NCI-H446 treated with DMSO at 0.1 percent for 48 hours (cell line): ENCODE measurements around the gene HMMR.
"Not testable (repeated sequence)": the region's sequence is repeated elsewhere in the genome, so short reads cannot be mapped to it uniquely, and the experiment has no call there.

Source experiments
- DNase-seq: peaks from one replicate; lab custom pipeline; 2025; lab: John Stamatoyannopoulos, UW

The HMMR gene, protein sequence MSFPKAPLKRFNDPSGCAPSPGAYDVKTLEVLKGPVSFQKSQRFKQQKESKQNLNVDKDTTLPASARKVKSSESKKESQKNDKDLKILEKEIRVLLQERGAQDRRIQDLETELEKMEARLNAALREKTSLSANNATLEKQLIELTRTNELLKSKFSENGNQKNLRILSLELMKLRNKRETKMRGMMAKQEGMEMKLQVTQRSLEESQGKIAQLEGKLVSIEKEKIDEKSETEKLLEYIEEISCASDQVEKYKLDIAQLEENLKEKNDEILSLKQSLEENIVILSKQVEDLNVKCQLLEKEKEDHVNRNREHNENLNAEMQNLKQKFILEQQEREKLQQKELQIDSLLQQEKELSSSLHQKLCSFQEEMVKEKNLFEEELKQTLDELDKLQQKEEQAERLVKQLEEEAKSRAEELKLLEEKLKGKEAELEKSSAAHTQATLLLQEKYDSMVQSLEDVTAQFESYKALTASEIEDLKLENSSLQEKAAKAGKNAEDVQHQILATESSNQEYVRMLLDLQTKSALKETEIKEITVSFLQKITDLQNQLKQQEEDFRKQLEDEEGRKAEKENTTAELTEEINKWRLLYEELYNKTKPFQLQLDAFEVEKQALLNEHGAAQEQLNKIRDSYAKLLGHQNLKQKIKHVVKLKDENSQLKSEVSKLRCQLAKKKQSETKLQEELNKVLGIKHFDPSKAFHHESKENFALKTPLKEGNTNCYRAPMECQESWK

DNA sequence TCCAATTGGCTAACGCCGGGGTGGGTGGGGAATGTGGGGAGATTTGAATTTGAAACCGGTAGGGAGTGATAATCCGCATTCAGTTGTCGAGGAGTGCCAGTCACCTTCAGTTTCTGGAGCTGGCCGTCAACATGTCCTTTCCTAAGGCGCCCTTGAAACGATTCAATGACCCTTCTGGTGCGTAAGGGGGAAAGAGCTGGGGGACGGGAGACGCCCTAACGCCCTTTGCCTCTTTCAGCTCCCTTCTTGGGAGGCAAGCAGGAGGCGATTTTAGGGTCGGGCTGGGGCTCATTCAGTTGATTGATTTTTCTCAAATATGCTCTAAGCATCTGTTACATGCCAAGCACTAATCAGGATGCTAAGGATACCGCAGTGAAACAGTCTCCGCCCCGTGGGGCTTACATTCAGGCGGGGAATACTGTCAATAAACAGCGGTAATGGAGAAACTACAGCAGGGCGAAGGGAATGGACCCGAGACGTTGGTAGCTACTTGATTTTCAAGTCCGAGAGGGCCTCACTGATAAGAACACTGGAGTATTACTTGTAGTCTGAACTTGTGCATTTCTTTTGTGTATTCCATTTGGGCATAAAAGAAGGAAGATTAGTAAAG lies at the start of gene HMMR:
TSS of gene HMMR (plus strand) at position 71 of the 610 bp plus-strand sequence. CDS start at position 132, 61 bp downstream.
- no peak for DNase-seq

DNA sequence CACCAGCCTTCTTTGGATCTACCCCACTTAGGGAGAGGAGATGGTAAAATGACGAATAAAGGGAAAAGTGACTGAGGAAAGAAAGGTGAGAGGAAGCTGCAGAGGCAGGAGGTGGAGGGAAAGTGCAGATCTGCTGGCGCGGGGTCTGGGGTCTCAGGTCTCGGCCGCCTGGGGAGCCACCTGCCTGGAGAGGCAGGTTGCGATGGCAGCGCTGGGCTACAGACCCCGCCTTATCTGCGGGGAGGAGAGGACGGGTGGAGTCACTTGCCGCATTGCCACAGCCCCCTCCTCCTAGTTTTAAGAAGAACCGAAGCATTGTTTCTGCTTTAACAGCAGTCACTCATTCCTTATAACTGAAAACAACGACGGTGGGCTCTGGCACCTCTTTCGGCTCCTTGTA lies 44.8 kb upstream of the HMMR start:
- not testable (repeated sequence) for DNase-seq

DNA sequence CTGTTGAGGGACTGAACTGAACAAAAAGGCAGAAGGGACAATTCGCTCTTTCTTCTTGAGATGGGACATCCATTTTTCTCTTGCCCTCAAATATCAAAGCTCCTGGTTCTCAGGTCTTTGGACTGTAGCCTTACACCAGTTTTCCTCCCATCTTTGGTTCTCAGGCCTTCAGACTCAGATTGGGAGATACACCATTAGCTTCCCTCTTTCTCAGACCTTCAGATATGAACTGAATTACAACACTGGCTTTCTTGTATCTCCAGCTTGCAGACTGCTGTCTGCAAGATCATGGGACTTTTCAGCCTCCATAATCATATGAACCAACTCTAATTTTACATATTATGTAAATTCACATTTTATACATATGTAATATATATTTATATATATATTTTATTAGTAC lies 35.6 kb upstream of the HMMR start:
- DNase-seq: no peak

DNA sequence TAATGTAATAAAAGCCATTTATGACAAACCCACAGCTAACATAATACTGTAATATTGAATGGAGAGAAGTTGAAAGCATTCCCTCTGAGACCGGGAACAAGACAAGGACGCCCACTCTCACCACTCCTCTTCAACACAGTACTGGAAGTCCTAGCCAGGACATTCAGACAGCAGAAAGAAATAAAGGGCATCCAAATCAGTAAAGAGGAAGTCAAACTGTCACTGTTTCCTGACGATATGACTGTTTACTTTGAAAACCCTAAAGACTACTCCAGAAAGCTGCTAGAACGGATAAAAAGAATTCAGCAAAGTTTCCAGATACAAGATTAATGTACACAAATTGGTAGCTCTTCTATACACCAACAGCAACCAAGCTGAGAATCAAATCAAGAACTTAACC lies 34.3 kb upstream of the HMMR start:
- DNase-seq: not testable (repeated sequence)

DNA sequence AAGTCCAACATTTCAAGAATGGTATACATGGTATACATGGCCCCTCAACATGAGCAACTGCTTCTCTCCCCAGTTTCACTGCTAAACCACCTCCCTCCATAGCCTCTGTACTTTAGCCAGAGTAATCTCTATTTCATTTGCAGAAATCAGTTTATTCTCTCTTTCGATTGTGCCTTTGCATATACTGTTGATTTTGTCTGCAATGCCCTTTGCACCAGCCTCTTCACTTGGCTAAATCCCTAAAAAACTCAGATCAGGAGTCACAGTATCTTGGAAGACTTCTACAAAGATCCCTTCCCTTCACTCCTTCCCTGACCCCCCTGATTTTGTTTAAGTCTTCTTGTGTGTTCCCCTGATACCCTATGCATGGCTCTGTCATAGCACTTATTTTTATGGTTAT lies 27.9 kb upstream of the HMMR start:
- DNase-seq: no peak

DNA sequence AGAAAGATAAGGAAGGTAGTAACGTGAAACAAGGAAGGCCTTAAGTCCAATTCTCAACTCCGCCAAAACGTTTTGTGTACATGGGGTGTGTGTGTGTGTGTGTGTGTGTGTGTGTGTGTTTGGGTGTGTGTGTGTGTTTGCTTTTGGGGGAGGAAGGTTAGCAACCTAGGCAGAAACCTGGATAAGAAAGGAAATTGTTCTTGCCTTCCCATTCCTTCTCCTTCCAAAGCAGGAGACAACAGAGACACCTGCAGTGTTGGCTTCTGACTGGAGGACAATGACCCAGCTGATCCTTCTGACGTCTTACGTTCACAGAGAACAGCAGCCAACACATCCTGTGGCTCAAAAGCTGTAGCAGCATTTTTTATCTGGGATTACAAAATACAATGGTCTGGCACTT lies 27.2 kb upstream of the HMMR start:
- DNase-seq: no peak

DNA sequence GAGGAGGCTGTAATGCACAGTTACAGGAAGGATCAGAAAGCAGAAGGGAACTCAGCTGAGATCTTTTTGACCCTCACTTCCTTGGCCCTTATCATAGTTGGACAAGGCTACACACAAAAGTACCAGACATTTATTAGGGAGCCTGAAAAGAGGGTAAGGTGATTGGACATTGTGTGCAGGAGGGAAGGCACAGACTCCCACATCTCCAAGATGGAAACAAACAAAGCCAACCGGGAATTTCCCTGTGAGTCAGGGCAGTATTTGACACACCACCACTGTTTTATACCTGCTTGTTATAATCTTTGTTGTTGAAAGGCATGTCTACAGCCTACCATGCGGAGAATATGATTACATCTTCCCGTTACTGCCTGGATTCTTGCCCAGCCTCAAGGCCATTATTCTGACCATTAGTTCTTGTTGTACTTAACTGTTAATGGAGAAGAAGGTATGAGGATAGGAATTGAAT lies 26.0 kb upstream of the HMMR start:
- no peak for DNase-seq

DNA sequence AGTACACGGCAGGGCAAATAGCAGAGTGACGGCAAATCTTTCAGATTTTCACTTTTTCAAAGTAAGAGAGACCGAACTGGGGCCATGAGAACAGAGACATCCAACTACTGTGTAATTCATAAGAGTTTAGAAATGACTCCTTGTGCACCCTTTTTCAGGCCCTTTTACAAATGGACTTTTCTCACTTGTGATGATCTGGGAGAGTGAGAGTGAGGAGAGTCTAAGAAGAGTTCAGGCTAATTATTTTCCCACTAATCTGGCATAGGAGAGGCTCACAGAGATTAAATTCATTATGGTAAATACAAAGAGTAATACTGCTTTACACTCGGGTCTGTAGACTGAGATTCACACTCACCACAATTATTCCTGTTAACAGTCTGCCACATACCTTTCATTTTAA lies 23.9 kb upstream of the HMMR start:
- DNase-seq: no peak

DNA sequence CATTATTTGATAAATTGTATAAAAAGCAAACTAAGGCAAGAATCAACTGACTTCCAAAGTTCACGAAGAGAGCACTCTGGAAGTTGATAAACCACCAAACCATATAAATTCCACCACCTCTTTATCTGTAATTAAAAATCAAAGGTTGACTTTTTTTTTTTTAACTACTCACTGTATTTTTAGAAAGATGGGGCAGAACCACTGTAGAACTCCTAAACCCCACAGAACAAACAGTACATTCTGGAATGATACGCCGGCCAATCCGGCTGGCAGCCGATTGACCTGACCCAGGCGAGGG lies 23.5 kb upstream of the HMMR start:
- DNase-seq: no peak

DNA sequence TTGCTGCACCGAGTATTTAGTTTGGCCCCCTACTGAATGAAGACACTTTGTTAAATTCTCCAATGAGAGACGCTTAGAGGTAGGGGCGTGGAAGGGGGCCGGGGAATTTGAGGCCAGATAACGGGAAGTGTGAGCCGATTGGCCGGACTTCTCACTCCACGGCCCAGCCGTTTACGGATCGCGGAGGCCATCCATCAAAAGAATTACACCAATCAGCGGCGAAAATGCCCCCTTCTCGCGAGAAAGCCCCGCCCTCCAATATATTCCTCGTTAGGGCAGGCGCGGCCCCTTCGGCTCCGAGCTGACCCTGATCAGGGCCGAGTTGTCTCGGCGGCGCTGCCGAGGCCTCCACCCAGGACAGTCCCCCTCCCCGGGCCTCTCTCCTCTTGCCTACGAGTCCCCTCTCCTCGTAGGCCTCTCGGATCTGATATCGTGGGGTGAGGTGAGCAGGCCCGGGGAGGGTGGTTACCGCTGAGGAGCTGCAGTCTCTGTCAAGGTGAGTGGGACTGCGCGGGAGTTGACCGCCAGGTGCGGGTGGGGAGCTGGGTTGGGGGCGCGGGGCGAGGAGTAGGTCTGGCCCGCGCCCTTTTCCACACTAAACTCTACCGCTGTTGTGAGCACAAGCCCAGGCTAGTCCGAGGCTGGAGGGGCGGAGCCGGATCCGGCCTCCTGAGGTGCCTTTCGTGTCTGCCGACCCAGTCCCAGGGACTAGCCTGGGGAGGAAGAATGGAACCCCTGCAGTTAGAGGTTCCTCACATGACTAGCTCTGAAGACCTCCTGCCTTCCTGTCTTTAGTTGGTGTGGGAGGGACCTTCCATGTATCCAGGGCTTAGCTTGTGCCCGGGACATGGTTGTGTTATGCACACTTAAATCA lies 22.9 kb upstream of the HMMR start, which contains the start of gene CCNG1:
TSS of gene CCNG1 (plus strand) at position 287 of the 874 bp plus-strand sequence. CDS start 1,662 bp downstream, outside the sequence.
- DNase-seq: peak; percentile 95

DNA sequence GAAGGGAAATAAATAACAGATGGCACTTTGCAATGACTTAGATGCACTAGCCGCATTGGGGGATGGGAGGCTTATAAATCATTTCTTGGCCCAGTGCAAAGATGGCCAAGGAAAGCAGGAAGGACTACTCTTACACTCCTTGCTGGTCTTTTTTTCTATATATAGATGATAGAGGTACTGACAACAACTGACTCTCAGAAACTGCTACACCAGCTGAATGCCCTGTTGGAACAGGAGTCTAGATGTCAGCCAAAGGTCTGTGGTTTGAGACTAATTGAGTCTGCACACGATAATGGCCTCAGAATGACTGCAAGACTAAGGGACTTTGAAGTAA lies 21.4 kb upstream of the HMMR start:
- peak; percentile 20 for DNase-seq

DNA sequence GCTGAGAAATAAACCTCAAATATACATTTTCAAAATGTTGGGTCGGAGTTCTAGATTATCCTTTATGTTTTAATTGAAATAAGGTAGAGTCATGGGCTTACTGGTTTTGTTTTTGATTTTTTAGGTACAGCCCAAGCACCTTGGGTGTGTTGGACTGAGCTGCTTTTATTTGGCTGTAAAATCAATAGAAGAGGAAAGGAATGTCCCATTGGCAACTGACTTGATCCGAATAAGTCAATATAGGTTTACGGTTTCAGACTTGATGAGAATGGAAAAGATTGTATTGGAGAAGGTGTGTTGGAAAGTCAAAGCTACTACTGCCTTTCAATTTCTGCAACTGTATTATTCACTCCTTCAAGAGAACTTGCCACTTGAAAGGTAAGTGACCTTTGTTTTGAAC lies 19.5 kb upstream of the HMMR start:
- DNase-seq: no peak

DNA sequence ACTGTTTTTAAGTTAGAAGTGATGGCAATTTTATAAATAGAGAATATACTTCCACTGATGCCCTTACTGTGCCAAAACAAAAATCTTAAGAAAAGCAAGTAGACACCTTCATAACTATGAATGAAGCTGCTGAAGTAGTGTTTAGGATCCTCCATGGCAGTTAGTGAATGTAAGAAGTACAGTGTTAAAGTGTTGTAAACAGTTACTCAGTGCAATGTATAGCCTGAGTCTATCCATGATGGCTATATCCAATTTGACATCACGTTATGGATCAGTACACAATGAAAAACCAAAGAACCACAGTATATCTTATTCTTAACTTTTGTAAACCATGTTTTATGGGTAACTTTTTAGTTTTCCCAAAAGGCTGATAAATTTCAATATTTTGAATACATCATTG lies 15.9 kb upstream of the HMMR start:
- DNase-seq: no peak

DNA sequence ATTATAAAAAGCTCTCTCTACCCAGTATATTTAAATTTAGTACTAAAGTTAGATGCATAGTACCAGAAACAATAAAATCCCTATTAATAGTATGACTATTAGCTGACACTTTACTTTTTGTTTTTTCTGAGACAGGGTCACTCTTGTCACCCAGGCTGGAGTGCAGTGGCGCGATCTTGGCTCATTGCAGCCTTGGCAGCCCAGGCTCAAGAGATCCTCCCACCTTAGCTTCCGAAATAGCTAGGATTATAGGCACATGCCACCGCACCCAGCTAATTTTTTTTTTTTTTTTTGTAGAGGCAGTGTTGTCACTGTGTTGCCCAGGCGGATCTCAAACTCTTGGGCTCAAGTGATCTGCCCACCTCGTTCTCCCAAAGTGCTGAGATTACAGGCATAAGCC lies 15.1 kb upstream of the HMMR start:
- DNase-seq: no peak

DNA sequence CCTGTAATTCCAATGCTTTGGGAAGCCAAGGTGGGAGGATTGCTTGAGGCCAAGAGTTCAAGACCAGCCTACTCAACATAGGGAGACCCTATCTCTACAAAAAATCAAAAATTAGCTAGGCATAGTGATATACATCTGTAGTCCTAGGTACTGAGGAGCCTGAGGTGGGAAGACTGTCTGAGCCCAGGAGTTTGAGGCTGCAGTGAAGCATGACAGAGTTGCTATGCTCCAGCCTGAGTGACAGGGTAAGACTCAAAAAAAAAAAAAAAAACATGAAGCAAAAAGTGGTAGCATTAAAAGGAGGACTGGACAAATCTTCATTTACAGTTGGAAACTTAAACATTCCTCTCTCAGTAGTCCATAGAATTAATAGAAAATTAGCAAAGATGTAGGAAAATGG lies 13.2 kb upstream of the HMMR start:
- DNase-seq: no peak

DNA sequence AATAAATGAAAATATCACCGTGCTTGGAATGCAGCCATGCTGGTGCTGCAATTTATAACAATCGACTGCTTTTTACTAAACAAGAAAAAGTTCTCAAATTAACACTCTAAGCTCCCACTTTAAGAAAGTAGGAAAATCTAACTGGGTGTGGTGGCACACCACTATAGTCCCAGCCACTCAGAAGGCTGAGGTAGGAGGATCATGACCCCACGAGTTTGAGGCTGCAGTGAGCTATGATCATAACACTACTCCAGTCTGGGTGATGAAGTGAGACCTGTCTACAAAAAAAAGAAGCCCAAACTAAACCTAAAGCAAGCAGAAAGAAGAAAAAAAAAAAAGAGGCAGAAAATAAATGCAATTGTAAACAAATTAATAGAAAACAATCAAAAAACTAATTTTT lies 12.6 kb upstream of the HMMR start:
- DNase-seq: no peak

DNA sequence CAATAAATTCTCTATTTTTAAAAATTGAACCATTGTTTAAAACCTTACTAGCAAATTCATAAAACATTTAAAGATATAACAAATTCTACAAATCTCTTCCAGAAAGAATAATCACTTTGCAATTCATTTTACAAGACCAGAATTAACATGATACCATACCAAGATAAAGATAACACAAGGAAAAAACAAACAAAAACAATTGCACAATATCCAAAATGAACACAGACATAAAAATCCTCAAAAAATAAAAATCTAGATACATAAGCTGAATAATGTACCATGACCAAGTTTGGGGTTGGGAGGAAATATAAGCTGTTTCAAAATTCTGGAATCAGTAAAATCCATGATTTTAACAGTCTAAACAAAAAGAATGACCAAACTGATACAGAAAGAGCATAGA lies 11.9 kb upstream of the HMMR start:
- no peak for DNase-seq

DNA sequence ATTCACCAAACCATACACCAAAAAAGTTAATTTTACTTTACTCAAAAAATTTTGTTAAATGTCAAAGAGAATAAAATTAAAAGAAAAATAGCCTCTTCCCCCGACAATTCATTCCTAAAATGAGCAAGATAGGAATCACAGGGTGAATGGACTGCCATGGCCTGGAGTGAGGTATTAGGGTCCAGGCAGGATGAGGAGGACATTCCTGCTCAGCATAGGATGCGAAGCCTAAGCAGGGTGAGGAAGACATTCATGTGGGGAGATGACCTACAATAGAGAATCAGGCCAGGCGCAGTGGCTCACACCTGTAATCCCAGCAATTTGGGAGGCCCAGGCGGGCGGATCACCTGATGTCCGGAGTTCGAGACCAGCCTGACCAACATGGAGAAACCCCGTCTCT lies 8.9 kb upstream of the HMMR start:
- no peak for DNase-seq

DNA sequence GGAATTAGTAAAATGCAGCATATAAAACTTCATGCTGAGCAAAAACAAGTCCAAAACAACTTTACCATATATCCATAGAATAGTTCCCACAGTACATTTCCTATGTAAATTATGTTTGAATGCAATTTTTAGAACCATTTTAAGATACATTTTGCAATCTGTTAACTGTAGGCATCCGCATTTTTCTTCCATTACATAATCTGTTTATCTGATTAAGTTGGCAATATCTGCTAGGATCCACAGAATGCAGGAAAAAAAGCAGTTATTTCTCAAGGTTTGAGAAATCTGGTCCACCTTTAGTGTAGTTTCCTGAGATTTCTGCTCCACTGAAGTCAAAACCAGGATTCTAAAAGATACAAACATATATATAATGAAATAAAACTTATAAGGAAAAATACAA lies 6.7 kb upstream of the HMMR start:
- no peak for DNase-seq

DNA sequence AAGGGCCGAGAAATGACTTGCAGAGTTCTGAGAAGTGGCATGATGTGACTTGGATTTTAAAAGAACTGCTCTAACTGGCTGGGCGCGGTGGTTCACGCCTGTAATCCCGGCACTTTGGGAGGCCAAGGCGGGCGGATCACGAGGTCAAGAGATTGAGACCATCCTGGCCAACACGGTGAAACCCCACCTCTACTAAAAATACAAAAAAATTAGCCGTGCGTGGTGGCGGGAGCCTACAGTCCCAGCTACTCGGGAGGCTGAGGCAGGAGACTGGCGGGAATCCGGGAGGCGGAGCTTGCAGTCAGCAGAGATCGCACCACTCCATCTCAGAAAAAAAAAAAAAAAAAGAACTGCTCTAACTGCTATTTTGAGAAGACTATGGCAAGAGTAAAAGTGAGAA lies 5.0 kb upstream of the HMMR start:
- not testable (repeated sequence) for DNase-seq

DNA sequence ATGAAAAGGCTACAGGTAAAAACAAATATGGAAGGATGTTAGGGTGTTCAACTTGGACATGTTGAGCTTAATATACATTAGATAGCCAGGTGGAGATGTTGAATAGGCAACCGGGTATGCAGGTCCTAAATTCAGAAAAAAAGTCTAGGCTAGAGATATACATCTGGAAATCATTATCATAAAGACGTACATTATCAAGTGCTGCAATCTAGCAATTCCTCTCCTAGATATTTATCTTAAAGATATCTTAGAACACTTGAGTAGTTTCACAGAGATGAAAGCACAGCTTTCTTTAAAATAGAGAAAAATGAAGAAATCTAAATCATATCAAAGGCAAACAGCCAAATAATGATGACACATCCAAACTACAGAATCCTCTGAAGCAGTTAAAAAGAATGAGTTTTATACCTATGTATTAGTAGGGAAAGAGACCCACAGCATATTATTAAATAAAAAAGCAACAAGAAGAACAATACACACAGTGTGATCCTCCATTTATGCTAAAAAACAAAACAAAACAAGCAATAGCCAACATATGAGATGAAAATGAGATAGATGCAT lies 4.3 kb upstream of the HMMR start:
- no peak for DNase-seq

DNA sequence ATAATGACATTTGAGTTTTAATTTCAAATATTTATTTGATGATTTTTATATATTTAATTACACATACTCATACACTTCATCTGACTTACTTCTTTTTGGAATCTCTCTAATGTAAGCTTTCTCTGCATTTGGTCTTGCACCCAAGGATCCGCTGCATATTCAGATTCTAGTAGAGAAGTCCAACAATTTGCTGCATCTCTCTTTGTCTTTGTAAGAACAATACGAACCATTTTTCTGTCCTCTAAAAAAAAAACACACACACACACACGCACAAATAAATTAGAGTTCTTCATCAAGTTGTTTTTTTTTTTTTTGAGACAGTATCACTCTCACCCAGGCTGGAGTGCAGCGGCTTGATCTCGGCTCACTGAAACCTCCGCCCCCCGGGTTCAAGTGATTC lies 3.6 kb upstream of the HMMR start:
- no peak for DNase-seq
